RPMI7951 (cell line): ENCODE data around the gene MICAL3. TPM values are rescaled to one million over a fixed set of nuclear protein-coding genes. Genes with fewer than 3 reads are reported as not detected.
"Not testable (repeated sequence)": the region's sequence is repeated elsewhere in the genome, so short reads cannot be mapped to it uniquely, and the experiment has no call there.

Source experiments
- DNase-seq: peaks from one replicate; pipeline ENCODE4 v3.0.0-alpha.2; 2012; ENCODE audit warnings: low read depth
- total RNA-seq: library from RNA; depleted of rRNA; stranded (reverse); fragments of >200 nt; shearing (Covaris generic); gene quantifications from 2 replicates; pipeline ENCODE4 v1.2.3, GENCODE V29; 2014

MICAL3 gene
- total RNA-seq, 1 experiment from 2014 or later, result 16.0 TPM

GRCh38 chr22:17998913-17999312 lies 25.4 kb downstream of the MICAL3 start:
- DNase-seq, result no peak

GRCh38 chr22:17997456-17997855 lies 26.9 kb downstream of the MICAL3 start:
- DNase-seq, result peak; percentile 35

GRCh38 chr22:17995256-17995655 lies 29.1 kb downstream of the MICAL3 start:
- DNase-seq, result not testable (repeated sequence)

GRCh38 chr22:17994424-17995108 lies 29.8 kb downstream of the MICAL3 start:
- DNase-seq, result no peak

GRCh38 chr22:17992976-17993375 lies 31.4 kb downstream of the MICAL3 start:
- not testable (repeated sequence) for DNase-seq

GRCh38 chr22:17991992-17992391 lies 32.4 kb downstream of the MICAL3 start:
- not testable (repeated sequence) for DNase-seq

- no peak for DNase-seq
Observed at GRCh38 chr22:17990942-17991341, 33.4 kb downstream of the MICAL3 start.

- DNase-seq, result no peak
Observed at GRCh38 chr22:17990147-17990546, 34.2 kb downstream of the MICAL3 start.

- no peak for DNase-seq
Observed at GRCh38 chr22:17988800-17989513, 35.4 kb downstream of the MICAL3 start.

GRCh38 chr22:17985606-17986005 lies 38.8 kb downstream of the MICAL3 start:
- DNase-seq, result no peak

- DNase-seq, result not testable (repeated sequence)
Observed at GRCh38 chr22:17985071-17985470, 39.3 kb downstream of the MICAL3 start.

- no peak for DNase-seq
Observed at GRCh38 chr22:17984114-17984513, 40.2 kb downstream of the MICAL3 start.

- DNase-seq, result no peak
Observed at GRCh38 chr22:17982572-17983141, 41.7 kb downstream of the MICAL3 start.

- DNase-seq, result no peak
Observed at GRCh38 chr22:17981497-17981896, 42.9 kb downstream of the MICAL3 start.

GRCh38 chr22:17980638-17981051 lies 43.7 kb downstream of the MICAL3 start:
- peak; percentile 63 for DNase-seq

GRCh38 chr22:17980015-17980590 lies 44.3 kb downstream of the MICAL3 start:
- no peak for DNase-seq

- no peak for DNase-seq
Observed at GRCh38 chr22:17978027-17978426, 46.3 kb downstream of the MICAL3 start.

- DNase-seq, result no peak
Observed at GRCh38 chr22:17977371-17977770, 47.0 kb downstream of the MICAL3 start.

GRCh38 chr22:17976121-17976520 lies 48.2 kb downstream of the MICAL3 start:
- DNase-seq, result no peak

GRCh38 chr22:17974703-17975372 lies 49.5 kb downstream of the MICAL3 start:
- DNase-seq, result peak; percentile 56

GRCh38 chr22:17974087-17974486 lies 50.3 kb downstream of the MICAL3 start:
- no peak for DNase-seq

- DNase-seq, result no peak
Observed at GRCh38 chr22:17973217-17973616, 51.1 kb downstream of the MICAL3 start.
